HG03159 (cell line): ENCODE data around the gene CITED4.

Experiments
- ATAC-seq: cut with Tn5 transposase; IDR thresholded peaks from one replicate; pipeline ENCODE4 v1.9.1; 2021; ENCODE audit warnings: mild to moderate bottlenecking, moderate library complexity; ENCODE audit not compliant: unreplicated experiment

CITED4 gene

DNA sequence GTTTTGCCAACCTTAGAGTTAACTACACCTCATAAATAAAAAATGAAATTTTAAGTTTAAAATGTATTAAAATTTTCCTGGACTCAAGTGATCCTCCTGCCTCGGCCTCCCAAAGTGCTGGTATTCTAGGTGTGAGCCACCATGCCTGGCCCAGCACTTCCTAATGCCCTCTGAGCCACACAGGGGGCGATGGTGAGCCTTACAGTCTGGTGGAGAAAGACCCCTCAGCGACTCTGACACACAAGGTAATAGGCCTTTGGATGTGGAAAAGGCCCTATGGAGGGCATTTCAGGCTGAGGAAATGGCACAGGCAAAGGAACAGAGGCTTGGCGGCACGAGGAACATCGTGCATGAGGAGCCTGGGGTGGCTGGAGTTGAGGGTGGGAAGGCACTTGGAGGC, 6.7 kb downstream of the CITED4 start:
- ATAC-seq: no peak

DNA sequence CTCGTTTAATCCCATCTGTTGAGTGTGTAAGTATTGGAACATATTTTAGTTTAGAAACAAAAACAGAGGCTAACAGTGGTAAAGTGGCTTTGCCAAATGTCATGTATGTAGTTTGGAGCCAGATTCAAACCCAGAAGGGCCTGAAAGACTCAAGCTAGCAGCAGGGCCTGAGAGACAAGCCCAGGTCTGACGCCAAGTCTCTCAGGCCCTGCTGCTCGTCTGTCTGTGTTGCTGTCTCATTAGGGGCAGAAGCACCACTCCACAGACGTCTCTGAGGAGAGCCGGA, 8.3 kb downstream of the CITED4 start:
- ATAC-seq: no peak

DNA sequence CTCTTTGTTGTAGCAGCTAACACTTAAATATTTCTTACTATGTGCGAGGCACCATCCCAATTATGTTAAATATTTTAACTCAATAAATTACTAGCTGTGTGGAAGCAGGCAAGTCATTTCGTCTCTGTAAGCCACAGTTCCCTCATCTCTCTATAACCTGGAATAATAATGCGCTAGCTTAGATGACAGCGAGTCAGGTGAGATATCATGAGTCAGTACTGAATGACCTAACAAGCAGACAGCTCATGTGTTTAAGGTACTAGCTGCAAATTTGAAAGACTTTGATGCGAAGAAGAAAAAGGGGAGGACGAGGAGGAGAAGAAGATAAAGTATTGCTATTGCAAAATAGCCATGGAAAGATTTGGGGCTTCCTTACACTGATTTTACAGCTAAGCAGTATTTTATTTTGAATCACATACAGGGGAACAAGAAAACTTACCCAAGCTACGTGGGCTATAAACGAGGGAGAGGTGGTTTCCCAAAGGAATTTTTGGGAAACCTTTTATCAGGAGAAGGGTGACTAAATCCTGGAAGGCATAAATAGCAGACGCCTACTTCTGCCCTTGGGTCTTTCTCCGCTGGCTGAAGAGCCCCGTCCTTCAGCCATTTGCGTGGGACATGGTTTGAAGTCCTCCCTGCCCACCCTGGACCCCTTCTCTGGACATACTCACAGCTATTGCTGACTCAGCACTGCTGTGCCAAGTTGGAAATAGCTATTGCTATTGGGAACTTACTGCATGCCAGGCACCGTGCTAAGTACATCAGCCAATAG, 8.9 kb downstream of the CITED4 start:
- ATAC-seq: no peak

DNA sequence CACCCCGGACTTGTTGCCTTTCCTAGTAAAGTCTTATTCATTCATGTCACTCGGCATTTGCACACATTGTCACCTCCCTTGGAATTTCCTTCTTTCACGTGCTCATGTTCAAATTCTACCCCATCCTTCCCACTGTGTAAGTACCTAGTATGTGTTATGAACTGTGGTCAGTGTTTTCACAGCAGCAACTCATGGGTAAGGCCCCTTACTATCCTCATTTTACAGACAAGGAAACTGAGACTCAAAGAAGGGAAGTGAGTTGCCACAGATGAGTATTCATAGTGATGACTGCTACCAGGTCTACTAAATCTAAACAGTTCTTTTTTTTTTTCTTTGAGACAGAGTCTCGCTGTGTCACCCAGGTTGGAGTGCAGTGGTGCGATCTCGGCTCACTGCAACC, 10.5 kb downstream of the CITED4 start:
- ATAC-seq: no peak

DNA sequence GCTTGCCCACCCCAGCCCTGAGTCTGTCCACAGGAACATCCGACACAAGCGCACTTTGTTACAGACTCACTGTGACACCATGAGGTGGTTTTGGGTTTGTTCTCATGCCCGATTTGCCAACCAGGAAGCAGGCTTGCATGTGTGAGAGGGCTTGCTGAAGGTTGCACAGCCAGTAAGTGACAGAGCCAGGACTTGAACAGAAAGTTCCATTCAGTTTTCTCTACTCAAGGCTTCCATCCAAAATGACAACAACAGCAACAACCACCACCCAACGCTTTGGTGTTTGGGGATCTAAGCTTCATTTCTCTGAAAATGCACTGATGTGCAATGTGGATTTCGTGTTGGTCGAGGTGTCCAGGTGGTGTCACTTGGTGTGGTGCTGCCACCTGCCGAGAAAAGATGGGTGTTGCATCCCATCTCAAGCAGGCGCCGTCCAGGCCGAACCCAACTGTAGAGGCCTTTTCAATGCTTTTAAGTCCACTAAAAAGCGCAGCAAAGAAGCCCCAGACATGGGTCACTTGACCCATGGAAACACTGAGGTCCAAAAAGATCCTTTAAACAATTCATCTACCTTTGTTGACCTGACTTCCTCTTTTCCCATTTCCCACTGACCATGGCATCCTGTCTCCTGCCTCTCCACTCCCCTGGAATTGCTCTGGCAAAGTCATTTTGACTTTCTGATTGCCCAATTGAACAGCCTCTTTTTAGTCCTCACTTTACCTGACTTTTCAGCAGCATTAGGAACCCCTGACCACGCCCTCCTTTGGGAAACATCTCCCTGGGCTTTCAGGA, 12.2 kb downstream of the CITED4 start:
- ATAC-seq: no peak

DNA sequence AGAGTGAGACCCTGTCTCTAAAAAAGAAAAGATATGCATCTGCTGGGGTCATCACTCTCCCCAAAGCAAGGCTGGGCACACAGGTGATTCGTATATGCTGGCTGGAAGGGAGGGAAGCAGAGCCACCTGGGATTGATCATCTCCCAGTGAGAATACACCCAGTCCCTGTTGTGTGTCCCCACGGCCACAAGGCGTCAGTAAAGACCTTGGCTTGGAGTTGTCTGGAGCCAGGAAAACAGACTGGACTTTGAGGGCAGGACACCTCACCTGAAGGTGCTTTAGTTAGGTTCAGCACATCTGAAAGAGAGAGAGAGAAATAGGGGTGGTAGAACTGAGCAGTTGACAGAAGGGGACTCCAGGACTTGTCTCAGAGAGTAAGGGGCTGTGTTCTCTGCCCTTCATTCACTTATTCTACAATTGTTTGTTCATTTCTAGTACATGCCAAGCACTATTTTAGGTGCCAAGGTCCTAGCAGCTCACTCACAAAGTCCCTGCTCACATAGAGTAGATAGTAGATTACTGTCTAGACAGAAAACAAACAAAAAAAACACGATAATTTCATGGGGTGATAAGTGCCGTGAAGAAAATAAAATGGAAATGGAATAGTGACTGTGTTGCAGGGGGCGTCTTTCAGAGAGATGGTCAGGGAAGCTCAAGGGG, 13.5 kb downstream of the CITED4 start:
- no peak for ATAC-seq

DNA sequence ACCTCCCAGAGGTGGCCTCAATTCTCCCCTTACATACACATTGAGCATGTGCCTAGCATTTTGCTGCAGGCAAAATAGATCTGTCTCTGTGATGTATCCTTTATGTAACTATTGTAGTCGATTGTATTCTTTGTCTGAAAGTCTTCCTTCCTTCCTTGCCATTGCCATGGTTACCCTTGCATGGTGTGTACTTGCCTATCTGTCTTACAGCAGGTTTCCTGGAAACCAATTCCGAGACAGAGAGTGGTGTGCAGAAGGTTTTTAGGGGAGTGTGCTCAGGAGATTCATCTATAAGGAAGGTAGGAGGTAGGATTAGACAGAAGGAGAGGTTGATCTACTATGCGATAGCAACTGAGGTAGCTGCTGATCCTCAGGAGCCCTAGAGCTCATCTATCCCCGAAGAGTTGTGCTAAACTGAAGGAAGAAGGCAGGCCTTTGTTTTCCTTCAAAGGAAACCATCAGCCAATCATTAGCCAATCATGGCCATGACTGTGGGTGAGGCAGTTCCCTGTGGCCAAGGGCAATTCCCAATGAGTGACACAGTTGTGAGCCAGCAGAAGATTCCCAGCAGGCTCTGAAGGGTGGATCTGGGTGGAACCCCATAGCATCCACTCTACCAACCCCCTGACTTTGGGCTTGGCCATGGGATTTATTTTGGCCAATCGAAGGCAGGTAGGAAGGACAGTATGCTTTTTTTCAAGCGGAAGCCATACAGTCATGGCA, 15.0 kb downstream of the CITED4 start:
- no peak for ATAC-seq

DNA sequence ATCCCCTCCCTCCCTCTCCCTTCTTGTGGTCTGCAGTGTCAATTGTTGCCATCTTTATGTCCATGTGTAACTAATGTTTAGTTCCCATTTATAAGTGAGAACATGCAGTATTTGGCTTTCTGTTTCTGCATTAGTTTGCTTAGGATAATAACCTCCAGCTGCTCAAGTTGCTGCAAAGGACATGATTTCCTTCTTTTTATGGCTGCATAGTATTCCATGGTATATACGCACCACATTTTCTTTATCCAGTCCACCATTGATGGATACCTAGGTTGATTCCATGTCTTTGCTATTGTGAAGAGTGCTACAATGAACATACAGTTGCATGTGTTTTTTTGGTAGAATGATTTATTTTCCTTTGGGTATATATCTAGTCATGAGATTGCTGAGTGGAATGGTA, 16.3 kb downstream of the CITED4 start:
- ATAC-seq: no peak

DNA sequence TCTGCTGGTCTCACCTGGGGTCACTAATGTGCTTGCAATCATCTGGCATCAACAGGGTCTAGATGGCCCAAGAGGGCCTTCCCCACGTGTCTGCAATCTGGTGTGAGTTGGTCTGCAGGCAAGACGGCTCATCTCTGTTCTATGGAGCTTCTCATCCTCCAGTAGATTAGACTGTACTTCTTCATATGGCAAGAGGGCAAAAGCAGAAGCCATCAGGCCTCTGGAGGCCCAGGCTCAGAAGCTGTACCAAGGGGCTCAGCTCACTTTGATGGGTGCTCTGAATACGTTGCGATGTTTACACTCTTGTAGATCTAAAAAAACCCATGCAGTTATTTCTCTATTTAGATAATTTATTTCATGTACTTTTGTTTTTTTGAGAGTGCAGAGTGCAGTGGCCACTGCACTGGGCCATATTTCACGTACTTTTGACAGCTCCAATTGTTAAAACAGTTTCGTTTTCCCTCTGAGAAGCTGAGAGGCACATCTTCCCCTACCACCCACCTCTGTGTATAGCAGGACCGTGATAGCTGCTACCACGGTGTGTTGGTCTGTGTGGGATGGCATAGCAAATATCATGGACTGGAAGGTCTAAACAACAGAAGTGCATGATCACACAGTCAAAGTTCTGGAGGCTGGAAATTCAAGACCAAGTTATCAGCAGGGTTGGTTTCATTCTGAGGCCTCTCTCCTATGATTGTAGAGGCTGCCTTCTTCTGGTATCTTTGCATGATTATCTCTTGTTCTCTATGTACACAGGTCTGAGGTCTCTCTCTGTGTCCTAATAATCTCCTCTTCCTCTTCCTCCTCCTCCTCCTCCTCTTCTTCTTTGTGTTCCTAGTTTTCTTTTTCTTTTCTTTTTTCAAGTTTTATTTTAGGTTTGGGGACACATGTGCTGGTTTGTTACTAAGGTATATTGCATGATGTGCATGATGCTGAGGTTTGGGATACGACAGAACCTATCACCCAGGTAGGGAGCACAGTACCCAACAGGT, 17.0 kb downstream of the CITED4 start:
- no peak for ATAC-seq

DNA sequence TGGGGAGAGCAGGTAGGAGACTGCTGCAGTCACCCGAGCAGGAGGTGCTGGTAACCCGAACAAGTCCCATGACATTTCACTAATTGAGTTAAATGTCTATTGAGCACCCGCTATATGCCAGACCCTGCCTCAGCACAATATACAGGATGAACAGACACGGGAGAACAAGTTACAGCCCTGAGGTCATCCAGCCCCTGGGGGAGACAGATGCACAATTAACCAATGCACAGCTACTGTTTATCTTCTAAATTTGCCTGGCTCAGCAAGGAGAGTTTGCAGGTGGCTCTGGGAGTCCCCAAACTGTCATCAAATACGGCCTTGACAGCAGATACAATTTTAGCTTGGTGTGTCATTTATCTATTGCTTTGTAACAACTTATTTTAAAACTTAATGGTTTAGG, 18.1 kb downstream of the CITED4 start:
- ATAC-seq: no peak

DNA sequence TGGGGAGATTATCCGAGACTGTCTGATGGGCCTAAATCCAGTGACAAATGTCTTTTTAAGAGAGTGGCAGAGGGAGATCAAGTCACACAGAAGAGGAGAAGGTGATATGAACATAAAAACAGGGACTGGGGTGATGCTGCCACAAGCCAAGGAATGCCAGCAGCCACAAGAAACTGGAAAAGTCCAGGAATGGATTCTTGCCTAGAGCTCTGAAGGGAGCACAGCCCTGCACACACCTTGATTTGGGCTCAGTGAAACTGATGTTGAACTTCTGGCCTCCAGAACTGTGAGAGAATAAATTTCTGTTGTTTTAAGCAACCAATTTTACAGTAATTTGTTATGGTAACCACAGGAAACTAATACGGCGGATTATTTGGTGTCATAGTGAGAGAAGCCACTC, 19.5 kb downstream of the CITED4 start:
- no peak for ATAC-seq

DNA sequence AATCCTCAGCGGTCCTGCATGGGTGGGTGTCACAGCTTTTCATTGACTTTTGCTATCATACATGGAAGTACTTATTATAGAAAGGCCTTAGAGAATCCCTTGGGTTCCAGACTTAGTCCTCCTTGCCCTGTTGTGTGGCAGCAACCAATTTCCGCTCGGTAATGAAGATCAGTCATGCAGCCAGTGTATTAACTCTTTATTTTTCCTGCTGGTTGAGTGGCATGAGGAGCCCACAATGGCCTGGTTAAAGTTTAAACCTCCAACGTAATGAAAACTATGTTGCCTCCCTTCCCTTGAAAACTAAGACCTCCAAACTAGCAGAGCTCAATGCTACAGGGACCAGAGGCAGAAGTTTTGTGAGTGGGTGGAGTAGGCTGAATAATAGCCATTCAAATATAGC, 20.0 kb downstream of the CITED4 start:
- no peak for ATAC-seq

DNA sequence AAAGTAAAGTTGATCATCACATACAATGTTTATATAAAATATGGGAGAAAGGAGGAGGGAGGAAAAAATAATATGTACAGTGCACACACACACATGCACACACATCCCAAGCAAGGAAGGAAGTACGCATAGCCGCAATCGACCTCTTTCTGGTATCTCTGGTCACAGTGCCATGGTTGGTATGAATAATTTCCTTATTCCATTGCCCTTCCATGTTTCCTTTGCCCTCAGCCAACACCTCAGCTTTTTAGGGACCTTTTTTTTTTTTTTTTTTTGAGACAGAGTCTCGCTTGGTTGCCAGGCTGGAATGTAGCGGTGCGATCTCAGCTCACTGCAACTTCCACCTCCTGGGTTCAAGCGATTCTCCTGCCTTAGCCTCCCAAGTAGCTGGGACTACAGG, 20.6 kb downstream of the CITED4 start:
- ATAC-seq: no peak

DNA sequence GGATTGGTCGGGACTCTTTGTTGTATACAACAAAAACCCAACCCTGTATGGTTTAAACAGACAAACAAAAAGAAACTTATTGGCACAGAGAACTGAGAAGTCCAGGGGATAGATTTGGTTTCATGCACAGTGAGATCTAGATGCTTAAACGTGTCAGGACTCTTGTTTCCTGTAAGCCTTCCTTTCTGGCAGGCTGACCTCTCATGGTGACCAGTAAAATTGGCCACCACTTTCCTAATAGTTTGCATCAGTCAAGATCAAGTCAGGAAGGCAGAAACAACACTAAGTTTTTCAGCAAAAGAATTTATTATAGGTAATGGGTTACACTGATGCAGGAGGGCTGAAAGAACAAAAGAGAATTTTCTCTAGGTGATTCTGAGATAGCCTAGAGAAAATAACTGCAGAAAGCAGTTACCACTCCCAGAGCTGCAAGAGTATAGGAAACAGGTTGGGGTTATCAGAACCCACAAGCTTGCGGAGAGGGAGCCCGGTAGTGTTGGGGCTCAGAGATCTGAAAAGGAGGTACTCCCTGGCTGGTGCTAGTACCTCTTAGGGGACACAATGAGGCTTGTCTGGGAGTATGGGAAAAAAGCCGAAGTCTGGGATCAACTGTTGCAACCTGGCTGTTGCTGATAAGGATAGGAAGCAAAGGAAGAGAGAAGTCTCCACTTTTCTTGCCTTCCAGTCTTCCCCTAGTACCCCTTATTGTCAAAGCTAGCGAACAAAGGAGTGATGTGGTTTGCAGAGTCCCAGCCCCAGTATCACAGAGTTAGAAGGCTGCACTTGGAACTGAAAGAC, 21.4 kb downstream of the CITED4 start:
- no peak for ATAC-seq

DNA sequence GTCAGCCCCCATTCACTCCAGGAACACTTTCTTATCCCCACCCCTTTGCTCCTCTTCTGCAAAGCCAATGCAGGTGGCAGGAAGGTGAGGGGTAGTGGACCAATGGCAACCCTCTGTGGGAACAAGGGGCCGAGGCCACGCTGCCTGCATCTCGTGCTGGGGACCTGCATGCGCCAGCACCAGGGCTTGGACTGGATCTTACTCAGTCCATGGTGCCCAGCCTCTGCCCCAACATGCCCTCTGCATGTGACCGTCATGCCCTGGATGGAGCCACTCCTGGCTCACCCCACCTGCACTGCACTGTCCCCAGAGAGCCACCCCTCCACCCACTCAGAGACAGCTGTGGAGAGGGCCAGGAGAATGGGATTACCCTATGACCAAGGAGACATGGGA, 22.2 kb downstream of the CITED4 start:
- ATAC-seq: no peak

DNA sequence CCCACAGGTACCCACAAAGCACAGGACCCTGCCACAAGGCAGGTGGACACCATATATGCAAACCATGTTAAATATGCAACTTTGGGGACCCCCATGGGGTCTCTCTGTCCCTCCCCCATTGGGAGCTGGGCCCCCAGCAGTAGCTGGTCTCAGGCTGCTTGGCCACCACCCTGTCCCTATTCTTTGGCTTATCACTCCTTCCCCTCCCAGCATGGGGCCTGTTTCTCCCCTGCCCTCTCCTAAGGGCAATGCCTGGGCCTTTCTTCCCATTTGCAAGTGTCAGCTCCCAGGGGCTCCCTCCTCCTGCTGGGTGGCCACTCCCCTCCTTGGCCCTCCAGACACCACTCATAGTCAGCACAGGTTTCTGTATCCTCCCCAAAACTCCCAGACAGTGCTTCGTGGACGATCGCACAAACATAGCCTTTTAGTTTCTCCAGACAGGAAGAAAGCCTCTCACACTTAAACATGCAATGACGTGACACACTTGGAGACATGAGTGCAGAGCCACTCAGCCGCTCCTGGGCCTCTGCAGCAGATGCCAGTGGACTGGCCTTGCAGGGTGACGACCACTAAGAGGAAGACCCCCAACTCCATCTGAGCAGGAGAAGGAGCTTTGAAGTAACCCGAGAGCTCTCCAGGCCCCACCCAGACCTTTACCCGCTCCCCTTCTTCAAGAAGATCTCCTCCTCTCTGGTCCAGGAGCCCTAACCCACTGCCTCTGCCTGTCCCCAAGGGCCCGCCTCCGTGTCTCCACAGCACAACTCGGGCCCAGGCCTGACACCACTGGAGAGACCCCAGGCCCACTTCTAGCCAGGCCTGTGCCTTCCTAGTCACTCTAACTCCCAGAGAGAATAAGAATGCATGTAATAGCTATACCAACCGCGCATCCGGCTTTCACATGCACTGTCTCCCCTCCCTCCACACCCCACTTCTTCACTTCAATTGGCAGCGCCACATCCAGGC, 22.9 kb downstream of the CITED4 start:
- no peak for ATAC-seq

DNA sequence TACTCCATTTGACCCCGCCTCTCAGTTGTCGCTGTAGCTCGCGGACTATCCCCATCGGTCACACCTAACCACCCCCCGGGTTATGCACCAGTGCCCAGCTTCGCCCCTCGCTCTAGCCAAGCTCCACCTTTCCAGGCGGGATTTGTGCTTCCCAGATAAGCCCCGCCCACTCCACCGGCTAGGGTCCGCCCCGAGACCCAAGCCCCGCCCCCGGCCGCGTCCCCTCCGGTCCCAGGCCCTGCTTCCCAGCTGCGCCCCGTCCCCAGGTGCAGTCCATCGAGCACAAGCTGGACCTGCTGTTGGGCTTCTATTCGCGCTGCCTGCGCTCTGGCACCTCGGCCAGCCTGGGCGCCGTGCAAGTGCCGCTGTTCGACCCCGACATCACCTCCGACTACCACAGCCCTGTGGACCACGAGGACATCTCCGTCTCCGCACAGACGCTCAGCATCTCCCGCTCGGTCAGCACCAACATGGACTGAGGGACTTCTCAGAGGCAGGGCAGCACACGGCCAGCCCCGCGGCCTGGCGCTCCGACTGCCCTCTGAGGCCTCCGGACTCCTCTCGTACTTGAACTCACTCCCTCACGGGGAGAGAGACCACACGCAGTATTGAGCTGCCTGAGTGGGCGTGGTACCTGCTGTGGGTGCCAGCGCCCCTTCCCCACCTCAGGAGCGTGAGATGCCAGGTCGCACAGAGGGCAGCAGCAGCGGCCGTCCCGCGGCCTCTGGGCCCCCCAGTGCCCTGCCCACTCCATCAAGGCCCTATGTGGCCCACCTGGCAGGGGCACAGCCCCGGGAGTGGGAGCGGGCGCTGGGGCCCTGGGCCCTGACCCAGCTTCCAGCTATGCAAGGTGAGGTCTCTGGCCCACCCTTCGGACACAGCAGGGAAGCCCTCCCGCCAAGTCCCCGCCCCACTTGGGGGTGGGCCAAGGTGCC, 23.9 kb downstream of the CITED4 start:
- no peak for ATAC-seq
